LNCaP clone FGC (cell line): ENCODE measurements around the gene EIF2B1.

Experiments
- DNase-seq: peaks from one replicate; pipeline ENCODE4 v3.0.0-alpha.2; 2011; ENCODE audit warnings: low read depth
- H3K4me3 ChIP-seq: 2 replicates; pipeline ENCODE4 v1.5.1; 2011; ENCODE audit warnings: mild to moderate bottlenecking, low read depth, low read length, control low read depth
- CTCF ChIP-seq: IDR thresholded peaks from 2 replicates; pipeline ENCODE4 v1.5.1; 2012; ENCODE audit warnings: mild to moderate bottlenecking; ENCODE audit not compliant: control insufficient read depth, insufficient read depth; ENCODE audit errors: extremely low read depth

Gene EIF2B1

GRCh38 chr12:123654129-123654701, 20.7 kb upstream of the EIF2B1 start:
- no peak for TF ChIP-seq CTCF
- no peak overlapping the region for H3K4me3 ChIP-seq

GRCh38 chr12:123648401-123648800, 14.9 kb upstream of the EIF2B1 start:
- DNase-seq: no peak
- H3K4me3 ChIP-seq: no peak overlapping the region
- TF ChIP-seq CTCF: no peak

More at GRCh38 chr12:123654129-123654701, 20.7 kb upstream of the EIF2B1 start:
- DNase-seq: no peak

GRCh38 chr12:123645878-123646277, 12.4 kb upstream of the EIF2B1 start:
- no peak for TF ChIP-seq CTCF
- no peak overlapping the region for H3K4me3 ChIP-seq
- no peak for DNase-seq

GRCh38 chr12:123645380-123645779, 11.9 kb upstream of the EIF2B1 start:
- no peak overlapping the region for H3K4me3 ChIP-seq
- TF ChIP-seq CTCF: no peak
- DNase-seq: no peak

GRCh38 chr12:123643911-123644310, 10.4 kb upstream of the EIF2B1 start:
- no peak overlapping the region for H3K4me3 ChIP-seq
- DNase-seq: no peak
- TF ChIP-seq CTCF: no peak

GRCh38 chr12:123634142-123634561, 666 bp upstream of the EIF2B1 start:
- DNase-seq: no peak
- no peak for TF ChIP-seq CTCF
- peak overlapping the region; percentile 91 for H3K4me3 ChIP-seq
